Measurements from ENCODE around the gene IREB2.
"Not testable (repeated sequence)": the region's sequence is repeated elsewhere in the genome, so short reads cannot be mapped to it uniquely, and the experiment has no call there.

The IREB2 gene

GRCh38 chr15:78437762-78438618 is at the start of gene IREB2:
IREB2 (plus strand) TSS chr15:78438216; CDS start chr15:78438338, 122 bp downstream.
- peak; percentile 98 for DNase-seq (ENCODE audit: low spot score)

- no peak for DNase-seq (ENCODE audit: low spot score)
These were observed 49.2 kb upstream of the IREB2 start for GRCh38 chr15:78388865-78389264.

- no peak for DNase-seq (ENCODE audit: low spot score)
These were observed 48.7 kb upstream of the IREB2 start for GRCh38 chr15:78389322-78389721.

GRCh38 chr15:78389738-78390137 is 48.3 kb upstream of the IREB2 start:
- no peak for DNase-seq (ENCODE audit: low spot score)

GRCh38 chr15:78390242-78390641 is 47.8 kb upstream of the IREB2 start:
- DNase-seq (ENCODE audit: low spot score) = no peak

GRCh38 chr15:78390826-78391225 is 47.2 kb upstream of the IREB2 start:
- no peak for DNase-seq (ENCODE audit: low spot score)

- DNase-seq (ENCODE audit: low spot score) = no peak
These were observed 46.2 kb upstream of the IREB2 start for GRCh38 chr15:78391781-78392180.

GRCh38 chr15:78392430-78392829 is 45.6 kb upstream of the IREB2 start:
- DNase-seq (ENCODE audit: low spot score) = no peak

- no peak for DNase-seq (ENCODE audit: low spot score)
These were observed 44.9 kb upstream of the IREB2 start for GRCh38 chr15:78393137-78393536.

- no peak for DNase-seq (ENCODE audit: low spot score)
These were observed 44.0 kb upstream of the IREB2 start for GRCh38 chr15:78394026-78394425.

- DNase-seq (ENCODE audit: low spot score) = no peak
These were observed 42.9 kb upstream of the IREB2 start for GRCh38 chr15:78394981-78395616.

- DNase-seq (ENCODE audit: low spot score) = no peak
These were observed 41.7 kb upstream of the IREB2 start for GRCh38 chr15:78396186-78396814.

GRCh38 chr15:78396976-78397375 is 41.0 kb upstream of the IREB2 start:
- DNase-seq (ENCODE audit: low spot score) = no peak

GRCh38 chr15:78397382-78397781 is 40.6 kb upstream of the IREB2 start:
- no peak for DNase-seq (ENCODE audit: low spot score)

- no peak for DNase-seq (ENCODE audit: low spot score)
These were observed 39.8 kb upstream of the IREB2 start for GRCh38 chr15:78398076-78398825.

- DNase-seq (ENCODE audit: low spot score) = no peak
These were observed 38.9 kb upstream of the IREB2 start for GRCh38 chr15:78399091-78399490.

- no peak for DNase-seq (ENCODE audit: low spot score)
These were observed 35.9 kb upstream of the IREB2 start for GRCh38 chr15:78402061-78402610.

GRCh38 chr15:78404125-78404524 is 33.9 kb upstream of the IREB2 start:
- DNase-seq (ENCODE audit: low spot score) = no peak

GRCh38 chr15:78404796-78405195 is 33.2 kb upstream of the IREB2 start:
- DNase-seq (ENCODE audit: low spot score) = not testable (repeated sequence)

GRCh38 chr15:78405336-78405924 is 32.6 kb upstream of the IREB2 start:
- DNase-seq (ENCODE audit: low spot score) = no peak

- DNase-seq (ENCODE audit: low spot score) = no peak
These were observed 31.9 kb upstream of the IREB2 start for GRCh38 chr15:78406016-78406585.

Measured in RKO (cell line).